Smooth muscle cell of trachea (primary cell): ENCODE measurements around the gene TRAPPC3L. TPM values are rescaled to one million over a fixed set of nuclear protein-coding genes. Genes with fewer than 3 reads are reported as not detected.

Experiments
- total RNA-seq: library from RNA; depleted of rRNA; stranded (reverse); fragments of >200 nt; gene quantifications from 2 replicates; pipeline ENCODE4 v1.2.1, GENCODE V29; 2014

Gene TRAPPC3L
- total RNA-seq = 0.15 and 0.17 TPM in 2 replicates

GRCh38 chr6:116545651-116546050 is at the start of gene TRAPPC3L:
Gene TRAPPC3L, minus strand, starts transcription at chr6:116545684. Its CDS starts 170 bp downstream, at chr6:116545514.

GRCh38 chr6:116570856-116571682 is 25.6 kb upstream of the TRAPPC3L start, which contains the start of gene RWDD1:
Gene RWDD1, plus strand, starts transcription at chr6:116571504. Its CDS starts 79 bp downstream, at chr6:116571583.

GRCh38 chr6:116553451-116553850 is 8.0 kb upstream of the TRAPPC3L start, which contains the start of gene CALHM4:
Gene CALHM4, plus strand, starts transcription at chr6:116553751. Its CDS starts 43 bp downstream, at chr6:116553794.

GRCh38 chr6:116511424-116512110 is 33.9 kb downstream of the TRAPPC3L start, which contains the start of gene CALHM5:
Gene CALHM5, plus strand, starts transcription at chr6:116511639. Its CDS starts 58 bp downstream, at chr6:116511697.

GRCh38 chr6:116461331-116461931 is 84.1 kb downstream of the TRAPPC3L start, which contains the start of gene CALHM6:
Gene CALHM6, plus strand, starts transcription at chr6:116461375. Its CDS starts 555 bp downstream, at chr6:116461930.

Other genes with a start within 250 kb of the TRAPPC3L start
- gene DSE, start 174.7 kb downstream of the TRAPPC3L start, total RNA-seq = 64.4 and 122 TPM in 2 replicates
- gene CALHM6, start 84.3 kb downstream of the TRAPPC3L start, total RNA-seq = 0.33 and 0.44 TPM in 2 replicates
- gene CALHM5, start 34.0 kb downstream of the TRAPPC3L start, total RNA-seq = 5.5 and 6.3 TPM in 2 replicates
- gene CALHM4, start 8.1 kb upstream of the TRAPPC3L start, total RNA-seq = not detected in 2 replicates
- 19.2 and 31.6 TPM in 2 replicates for gene RWDD1, start 25.8 kb upstream of the TRAPPC3L start, total RNA-seq
- 0.15 and 0.17 TPM in 2 replicates for gene RSPH4A, start 70.8 kb upstream of the TRAPPC3L start, total RNA-seq
- gene ZUP1, start 123.1 kb upstream of the TRAPPC3L start, total RNA-seq = 11.1 and 15.0 TPM in 2 replicates
- gene KPNA5, start 135.5 kb upstream of the TRAPPC3L start, total RNA-seq = 4.8 and 9.5 TPM in 2 replicates
- gene FAM162B, start 220.0 kb upstream of the TRAPPC3L start, total RNA-seq = 0.33 and 1.0 TPM in 2 replicates